Measurements from ENCODE around the gene ANKRD34A. TPM values are rescaled to one million over a fixed set of nuclear protein-coding genes. Genes with fewer than 3 reads are reported as not detected.

The ANKRD34A gene
- total and polyA plus RNA-seq, 2 donors (not counting 1 experiment from before 2014, with no cell fraction given) = 1.2 to 1.9 TPM

GRCh38 chr1:145952903-145953302 is 11.5 kb downstream of the ANKRD34A start:
- DNase-seq (ENCODE audit: low read depth in 2 of 2) = no peak
- H3K36me3 ChIP-seq (ENCODE audit: control insufficient read depth, insufficient read depth, low read length) = no peaks in the 10 kb centered on the region
- peaks cover 57% of the 10 kb centered on the region for H3K79me2 ChIP-seq (ENCODE audit: control insufficient read depth, insufficient read depth, low read length)
- no peak for TF ChIP-seq EZH2 (IDR thresholded peaks at IDR 0.05; ENCODE audit: low read length, missing control alignments)
- TF ChIP-seq CTCF (conservative IDR thresholded peaks at IDR 0.05 in 1 of 2, IDR thresholded peaks at IDR 0.05 in 1 of 2; ENCODE audit: low read depth in 1 of 2, low read length in 2 of 2) = no peak
- no peak overlapping the region for H2AFZ ChIP-seq (ENCODE audit: low read length)
- H3K4me2 ChIP-seq (ENCODE audit: extremely low read depth, insufficient read depth, low read length) = no peak overlapping the region
- H3K27ac ChIP-seq (ENCODE audit: insufficient read depth, low read length) = no peak overlapping the region
- peaks cover 5% of the 10 kb centered on the region for H3K4me1 ChIP-seq (ENCODE audit: control insufficient read depth, extremely low read depth, insufficient read depth, low read length)
- H3K9ac ChIP-seq (ENCODE audit: insufficient read depth, low read length) = no peak overlapping the region
- no peak overlapping the region for H3K4me3 ChIP-seq (replicated peaks in 1 of 4; ENCODE audit: control extremely low read depth in 1 of 4, insufficient read depth in 1 of 4, low read depth in 3 of 4, low read length in 4 of 4)
- no peaks in the 10 kb centered on the region for H3K27me3 ChIP-seq (ENCODE audit: control insufficient read depth, insufficient read depth, low read length)
- no peaks in the 10 kb centered on the region for H3K9me3 ChIP-seq (ENCODE audit: control insufficient read depth, insufficient read depth, low read depth, low read length)
- no peaks in the 10 kb centered on the region for H4K20me1 ChIP-seq (ENCODE audit: control insufficient read depth, extremely low read depth, insufficient read depth, low read length)

- Histone ChIP-seq H3K36me3 (ENCODE audit: control insufficient read depth, insufficient read depth, low read length) (no peaks in the 10 kb centered on the region), H3K9me3 (ENCODE audit: control insufficient read depth, insufficient read depth, low read depth, low read length) (no peaks in the 10 kb centered on the region), H3K79me2 (ENCODE audit: control insufficient read depth, insufficient read depth, low read length) (peaks cover 49% of the 10 kb centered on the region), H3K4me3 (replicated peaks in 1 of 4; ENCODE audit: control extremely low read depth in 1 of 4, insufficient read depth in 1 of 4, low read depth in 3 of 4, low read length in 4 of 4) (no peak overlapping the region), H3K9ac (ENCODE audit: insufficient read depth, low read length) (no peak overlapping the region), H4K20me1 (ENCODE audit: control insufficient read depth, extremely low read depth, insufficient read depth, low read length) (no peaks in the 10 kb centered on the region), H2AFZ (ENCODE audit: low read length) (no peak overlapping the region), H3K27ac (ENCODE audit: insufficient read depth, low read length) (no peak overlapping the region), H3K27me3 (ENCODE audit: control insufficient read depth, insufficient read depth, low read length) (no peaks in the 10 kb centered on the region), H3K4me1 (ENCODE audit: control insufficient read depth, extremely low read depth, insufficient read depth, low read length) (peaks cover 5% of the 10 kb centered on the region), H3K4me2 (ENCODE audit: extremely low read depth, insufficient read depth, low read length) (no peak overlapping the region)
- DNase-seq (ENCODE audit: low read depth in 2 of 2) = no peak
- TF ChIP-seq EZH2 (IDR thresholded peaks at IDR 0.05; ENCODE audit: low read length, missing control alignments) (no peak), CTCF (conservative IDR thresholded peaks at IDR 0.05 in 1 of 2, IDR thresholded peaks at IDR 0.05 in 1 of 2; ENCODE audit: low read depth in 1 of 2, low read length in 2 of 2) (no peak)
Measured at GRCh38 chr1:145951526-145951925, 12.8 kb downstream of the ANKRD34A start.

- no peaks in the 10 kb centered on the region for H3K9me3 ChIP-seq (ENCODE audit: control insufficient read depth, insufficient read depth, low read depth, low read length)
- no peaks in the 10 kb centered on the region for H3K36me3 ChIP-seq (ENCODE audit: control insufficient read depth, insufficient read depth, low read length)
- no peak overlapping the region for H3K9ac ChIP-seq (ENCODE audit: insufficient read depth, low read length)
- TF ChIP-seq CTCF (conservative IDR thresholded peaks at IDR 0.05 in 1 of 2, IDR thresholded peaks at IDR 0.05 in 1 of 2; ENCODE audit: low read depth in 1 of 2, low read length in 2 of 2) = no peak
- TF ChIP-seq EZH2 (IDR thresholded peaks at IDR 0.05; ENCODE audit: low read length, missing control alignments) = no peak
- H2AFZ ChIP-seq (ENCODE audit: low read length) = no peak overlapping the region
- no peak overlapping the region for H3K4me2 ChIP-seq (ENCODE audit: extremely low read depth, insufficient read depth, low read length)
- H3K27me3 ChIP-seq (ENCODE audit: control insufficient read depth, insufficient read depth, low read length) = no peaks in the 10 kb centered on the region
- peaks cover 29% of the 10 kb centered on the region for H3K79me2 ChIP-seq (ENCODE audit: control insufficient read depth, insufficient read depth, low read length)
- no peak overlapping the region for H3K27ac ChIP-seq (ENCODE audit: insufficient read depth, low read length)
- no peak overlapping the region for H3K4me3 ChIP-seq (replicated peaks in 1 of 4; ENCODE audit: control extremely low read depth in 1 of 4, insufficient read depth in 1 of 4, low read depth in 3 of 4, low read length in 4 of 4)
- H3K4me1 ChIP-seq (ENCODE audit: control insufficient read depth, extremely low read depth, insufficient read depth, low read length) = no peaks in the 10 kb centered on the region
- peak in 1 of 2 donors; percentile 66 for DNase-seq (ENCODE audit: low read depth in 2 of 2)
- H4K20me1 ChIP-seq (ENCODE audit: control insufficient read depth, extremely low read depth, insufficient read depth, low read length) = no peaks in the 10 kb centered on the region
Measured at GRCh38 chr1:145949219-145949618, 15.2 kb downstream of the ANKRD34A start.

Measured in fibroblast of lung (primary cell).